Kidney (tissue), 14 donors: ENCODE measurements around the gene ZIM2. TPM values are rescaled to one million over a fixed set of nuclear protein-coding genes. Genes with fewer than 3 reads are reported as not detected.

ENCODE experiments used
- DNase-seq, 5 donors: peaks; one replicate each; pipeline ENCODE4 v3.0.0-alpha.2; 2013 to 2020
- FAIRE-seq: peaks from 2 replicates; lab custom pipeline; 2012; peaks lifted over from hg19 to GRCh38; lab: Jason Lieb, UNC
- H3K27ac ChIP-seq, 2 donors: one replicate each; pipeline ENCODE4 v1.7.0; 2013; ENCODE audit warnings: low read depth in 2 of 2, low read length in 2 of 2, inconsistent platforms in 1 of 2
- H3K27me3 ChIP-seq: one replicate; pipeline ENCODE4 v1.7.1; 2013; ENCODE audit warnings: low read length, inconsistent platforms; ENCODE audit not compliant: control insufficient read depth, insufficient read depth
- H3K36me3 ChIP-seq, 3 donors: one replicate each; pipeline versions ENCODE4 v1.7.0 to v1.7.1; 2013; ENCODE audit warnings: low read length in 3 of 3, control low read depth in 1 of 3, inconsistent platforms in 1 of 3; ENCODE audit not compliant: insufficient read depth in 3 of 3, control insufficient read depth in 2 of 3
- H3K4me1 ChIP-seq, 3 donors: one replicate each; pipeline versions ENCODE4 v1.7.0 to v1.7.1; 2013; ENCODE audit warnings: low read length in 3 of 3, inconsistent platforms in 1 of 3, low read depth in 1 of 3; ENCODE audit not compliant: control insufficient read depth in 2 of 3, insufficient read depth in 2 of 3
- H3K4me3 ChIP-seq, 3 donors: one replicate each; pipeline versions ENCODE4 v1.7.0 to v1.8.1; 2013; ENCODE audit warnings: low read length in 3 of 3, control low read depth in 1 of 3, inconsistent platforms in 1 of 3
- H3K9ac ChIP-seq, 3 donors: one replicate each; pipeline versions ENCODE4 v1.7.0 to v1.7.1; 2013; ENCODE audit warnings: low read length in 3 of 3, control low read depth in 1 of 3, inconsistent platforms in 1 of 3
- H3K9me3 ChIP-seq, 3 donors: one replicate each; pipeline versions ENCODE4 v1.7.0 to v1.7.1; 2013; ENCODE audit warnings: low read length in 3 of 3, control low read depth in 1 of 3, inconsistent platforms in 1 of 3; ENCODE audit not compliant: control insufficient read depth in 2 of 3, insufficient read depth in 1 of 3
- intact Hi-C: fragments of 100-400 bp; cut with DNase I; formaldehyde crosslinking; loops from one replicate; pipeline ENCODE4 v1.11.1; 2022
- polyA plus RNA-seq: library from polyadenylated mRNA; stranded (reverse); fragments of 350-450 nt; fragmentation: Illumina TruSeq; extraction: RNeasy Lipid Tissue Mini Kit (QIAGEN cat#74804); gene quantifications from one replicate; pipeline ENCODE4 v1.2.3, GENCODE V29; 2014; ENCODE audit warnings: low read depth, low replicate concordance; ENCODE audit not compliant: insufficient read depth
- total RNA-seq: library from RNA; stranded (reverse); fragmentation: NEBNext Ultra II Directional; extraction: Animal tissue kit (Norgen Biotek cat#: 25700); gene quantifications from one replicate; pipeline ENCODE4 v1.2.1, GENCODE V29; 2021
- TF ChIP-seq, protein P1 (sequence below): IDR thresholded peaks from 3 replicates; pipeline ENCODE4 v1.5.1; 2012; ENCODE audit warnings: mild to moderate bottlenecking, moderate library complexity, borderline replicate concordance; ENCODE audit not compliant: insufficient read depth; ENCODE audit errors: extremely low read depth
- donor health status: control.
- donor health status: control.
- donor health status: control.
- donor health status: control.
- donor health status: control.
- donor health status: DM: yes; HTN: yes; CAD: no.
- donor health status: Normal renal cell carcinoma (clear cell type).

ZIM2 gene
- total and polyA plus RNA-seq, 2 donors from 2014 or later = 0.47 TPM; not detected in 1

DNA sequence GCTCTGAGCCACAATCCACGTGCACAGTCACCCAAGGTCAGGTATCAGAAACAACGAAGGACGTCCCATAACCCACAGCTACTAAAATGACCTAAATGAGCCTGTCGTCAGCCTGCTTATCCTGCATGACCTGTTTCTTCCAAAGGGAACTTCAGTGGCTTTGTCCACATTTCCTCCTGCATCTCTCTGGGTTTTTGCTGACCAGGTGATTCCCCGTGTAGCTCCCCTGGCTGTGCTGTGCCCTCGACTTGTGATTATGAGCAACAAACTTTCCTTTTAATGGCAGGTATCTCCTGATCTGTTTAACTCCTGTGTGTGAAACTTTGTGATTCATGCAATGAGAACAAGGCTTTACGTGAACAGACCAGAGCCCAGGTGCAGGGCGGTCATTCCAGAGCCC lies 81.0 kb downstream of the ZIM2 start:
- TF ChIP-seq, protein P1, sequence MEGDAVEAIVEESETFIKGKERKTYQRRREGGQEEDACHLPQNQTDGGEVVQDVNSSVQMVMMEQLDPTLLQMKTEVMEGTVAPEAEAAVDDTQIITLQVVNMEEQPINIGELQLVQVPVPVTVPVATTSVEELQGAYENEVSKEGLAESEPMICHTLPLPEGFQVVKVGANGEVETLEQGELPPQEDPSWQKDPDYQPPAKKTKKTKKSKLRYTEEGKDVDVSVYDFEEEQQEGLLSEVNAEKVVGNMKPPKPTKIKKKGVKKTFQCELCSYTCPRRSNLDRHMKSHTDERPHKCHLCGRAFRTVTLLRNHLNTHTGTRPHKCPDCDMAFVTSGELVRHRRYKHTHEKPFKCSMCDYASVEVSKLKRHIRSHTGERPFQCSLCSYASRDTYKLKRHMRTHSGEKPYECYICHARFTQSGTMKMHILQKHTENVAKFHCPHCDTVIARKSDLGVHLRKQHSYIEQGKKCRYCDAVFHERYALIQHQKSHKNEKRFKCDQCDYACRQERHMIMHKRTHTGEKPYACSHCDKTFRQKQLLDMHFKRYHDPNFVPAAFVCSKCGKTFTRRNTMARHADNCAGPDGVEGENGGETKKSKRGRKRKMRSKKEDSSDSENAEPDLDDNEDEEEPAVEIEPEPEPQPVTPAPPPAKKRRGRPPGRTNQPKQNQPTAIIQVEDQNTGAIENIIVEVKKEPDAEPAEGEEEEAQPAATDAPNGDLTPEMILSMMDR = no peak
- no peak overlapping the region for H3K9ac ChIP-seq
- FAIRE-seq (no peak), DNase-seq (peak in 2 of 5 donors; percentile 13 to 41)
- H3K4me1 ChIP-seq = no peaks in the 10 kb centered on the region
- H3K36me3 ChIP-seq = no peaks in the 10 kb centered on the region
- no peaks in the 10 kb centered on the region for H3K9me3 ChIP-seq
- H3K27ac ChIP-seq = no peak overlapping the region
- H3K4me3 ChIP-seq = no peak overlapping the region
- H3K27me3 ChIP-seq = no peaks in the 10 kb centered on the region
- intact Hi-C loops = no loop called here

DNA sequence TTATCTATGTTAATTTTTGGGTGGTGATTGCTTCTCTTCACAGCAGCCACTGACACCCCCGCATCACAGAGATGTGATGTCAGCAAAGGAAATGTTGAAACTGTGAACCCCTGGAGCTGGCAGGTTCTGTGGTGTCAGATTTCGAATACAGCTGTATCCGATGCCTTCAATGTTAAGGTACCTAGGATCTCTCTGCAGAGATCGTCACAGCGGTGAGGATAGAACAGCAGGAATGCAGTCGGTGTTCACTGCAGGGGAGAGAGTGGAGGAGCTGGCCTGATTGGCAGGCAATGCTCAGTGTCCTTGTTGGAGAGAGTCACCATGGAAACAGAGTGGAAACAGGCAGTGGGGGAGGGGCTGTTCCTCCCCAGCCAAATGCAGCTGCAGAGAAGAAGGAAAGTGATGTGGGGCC lies 89.4 kb downstream of the ZIM2 start:
- Histone ChIP-seq H3K27ac (no peak overlapping the region), H3K4me1 (no peaks in the 10 kb centered on the region), H3K9me3 (no peaks in the 10 kb centered on the region), H3K4me3 (no peak overlapping the region), H3K27me3 (no peaks in the 10 kb centered on the region), H3K9ac (no peak overlapping the region), H3K36me3 (no peaks in the 10 kb centered on the region)
- FAIRE-seq = no peak
- intact Hi-C loops = no loop called here
- TF ChIP-seq, protein P1 = no peak
- DNase-seq = peak in 4 of 5 donors; percentile 89 to 90 (median 90)

DNA sequence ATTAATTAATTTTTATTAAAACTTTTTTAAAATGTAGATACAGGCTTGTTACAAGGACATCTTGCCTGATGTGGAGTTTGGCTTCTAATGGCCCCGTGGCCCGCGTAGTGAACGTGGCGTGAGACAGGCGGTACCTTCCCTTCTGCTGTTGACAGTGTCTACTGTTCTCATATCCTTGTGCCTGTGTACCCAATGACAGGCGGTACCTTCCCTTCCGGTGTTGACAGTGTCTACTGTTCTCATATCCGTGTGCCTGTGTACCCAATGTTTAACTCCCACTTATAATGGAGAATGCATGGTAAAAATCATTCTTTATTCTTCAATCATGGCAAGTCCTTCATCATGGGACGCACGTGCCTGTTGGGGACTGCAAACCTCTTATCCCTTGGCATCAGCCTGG lies 89.9 kb downstream of the ZIM2 start:
- no peak for DNase-seq

More for the DNA sequence above, 89.9 kb downstream of the ZIM2 start:
- no peaks in the 10 kb centered on the region for H3K4me1 ChIP-seq
- TF ChIP-seq, protein P1 = no peak
- H3K9ac ChIP-seq = no peak overlapping the region
- H3K36me3 ChIP-seq = no peaks in the 10 kb centered on the region
- H3K27me3 ChIP-seq = no peaks in the 10 kb centered on the region
- no peak overlapping the region for H3K27ac ChIP-seq
- H3K4me3 ChIP-seq = no peak overlapping the region
- intact Hi-C loops = no loop called here
- H3K9me3 ChIP-seq = no peaks in the 10 kb centered on the region
- FAIRE-seq = no peak
